Activated T-cell treated with anti-CD3 and anti-CD28 coated beads for 1 hour (primary cell): ENCODE measurements around the gene EXOC7.

Experiments
- DNase-seq: peaks from one replicate; pipeline ENCODE4 v3.0.0-alpha.2; 2020; ENCODE audit warnings: low read depth

Gene EXOC7

GRCh38 chr17:76036497-76037261, 66.9 kb downstream of the EXOC7 start:
- DNase-seq: no peak

GRCh38 chr17:76034428-76035350, 68.9 kb downstream of the EXOC7 start:
- DNase-seq: no peak

- no peak for DNase-seq
Observed at GRCh38 chr17:76033139-76033538, 70.4 kb downstream of the EXOC7 start.

- DNase-seq: no peak
Observed at GRCh38 chr17:76032780-76033108, 70.8 kb downstream of the EXOC7 start.

GRCh38 chr17:76032073-76032779, 71.4 kb downstream of the EXOC7 start:
- no peak for DNase-seq
